GM19240 (cell line): ENCODE measurements around the gene NFKBIL1.
"Not testable (repeated sequence)": the region's sequence is repeated elsewhere in the genome, so short reads cannot be mapped to it uniquely, and the experiment has no call there.

Experiments used
- DNase-seq: peaks from one replicate; pipeline ENCODE4 v3.0.0; 2011; ENCODE audit warnings: low spot score; ENCODE audit not compliant: insufficient read length

The NFKBIL1 gene

DNA sequence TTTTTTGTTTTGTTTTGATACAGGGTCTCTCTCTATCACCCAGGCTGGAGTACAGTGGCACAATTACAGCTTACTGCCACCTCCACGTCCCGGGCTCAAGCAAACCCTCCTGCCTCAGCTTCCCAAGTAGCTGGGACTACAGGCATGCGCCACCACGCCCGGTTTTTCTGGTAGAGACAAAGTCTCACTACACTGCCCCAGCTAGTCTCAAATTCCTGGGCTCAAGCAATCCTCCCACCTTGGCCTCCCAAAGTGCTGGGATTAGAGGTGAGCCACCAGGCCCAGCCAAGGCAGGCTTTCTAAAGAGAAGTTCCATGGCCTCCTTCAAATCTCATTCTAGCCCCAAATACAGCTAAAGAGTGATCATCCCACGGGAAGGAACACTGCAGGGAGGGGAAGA, 13.4 kb upstream of the NFKBIL1 start:
- no peak for DNase-seq

DNA sequence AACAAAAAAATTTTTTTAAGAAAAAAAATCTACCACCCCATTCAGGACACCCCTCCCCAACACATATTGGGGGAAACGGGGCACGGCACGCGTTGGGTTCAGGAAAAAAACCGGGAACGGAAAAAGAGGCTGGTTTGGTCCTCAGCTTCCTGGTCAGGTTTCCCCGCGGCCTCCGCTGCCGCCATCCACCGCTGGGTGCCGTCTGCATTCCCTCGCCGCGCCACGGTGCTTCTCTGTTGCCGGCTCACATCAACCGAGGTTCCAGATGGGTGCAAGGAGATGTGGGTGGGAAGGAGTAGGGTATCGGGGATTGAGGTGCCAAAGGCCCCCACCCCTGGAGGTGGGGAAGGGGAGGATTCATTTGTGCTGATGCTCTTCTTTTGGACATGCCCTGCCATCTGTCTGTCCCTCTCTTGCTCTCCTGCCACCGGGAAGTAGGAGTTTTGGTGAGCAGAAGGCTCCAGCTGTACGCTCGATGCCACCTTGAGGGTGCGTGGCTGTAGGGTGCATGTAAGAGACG, 12.8 kb upstream of the NFKBIL1 start:
- DNase-seq: no peak

DNA sequence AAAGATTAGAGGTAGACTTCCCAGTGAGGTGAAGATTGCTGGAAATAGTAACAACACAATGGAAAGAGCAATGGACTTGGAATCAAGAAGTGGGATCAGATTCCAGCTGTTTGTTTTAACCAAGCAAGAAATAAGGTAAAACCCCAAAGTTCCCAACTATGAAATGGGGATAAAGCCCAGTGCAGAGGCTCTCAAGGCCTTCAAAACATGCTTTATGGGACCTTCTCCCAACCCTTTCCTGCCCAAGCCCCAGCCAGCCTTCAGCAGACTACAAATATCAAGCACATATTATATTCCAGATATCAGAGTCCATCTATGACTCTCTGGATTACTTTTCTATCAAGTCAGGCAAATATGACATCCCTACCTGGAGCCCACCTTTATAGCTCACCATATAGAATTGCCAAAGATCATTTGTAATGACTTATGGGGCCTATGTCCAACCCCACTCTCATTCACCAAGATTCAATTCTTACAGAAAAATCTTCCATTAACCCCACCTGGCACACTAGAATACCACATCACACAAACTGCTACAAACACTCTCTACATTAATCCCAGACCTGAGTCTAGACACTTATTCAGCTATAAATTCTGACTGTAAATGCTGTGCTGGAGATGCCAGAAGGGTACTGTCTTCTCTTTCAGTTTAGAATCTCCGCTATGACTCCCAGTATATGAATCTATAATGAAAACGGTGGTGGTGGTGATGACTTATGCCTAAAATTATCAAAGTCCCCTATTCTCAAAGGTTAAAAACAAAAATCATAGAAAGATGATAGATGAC, 11.7 kb upstream of the NFKBIL1 start:
- DNase-seq: no peak

DNA sequence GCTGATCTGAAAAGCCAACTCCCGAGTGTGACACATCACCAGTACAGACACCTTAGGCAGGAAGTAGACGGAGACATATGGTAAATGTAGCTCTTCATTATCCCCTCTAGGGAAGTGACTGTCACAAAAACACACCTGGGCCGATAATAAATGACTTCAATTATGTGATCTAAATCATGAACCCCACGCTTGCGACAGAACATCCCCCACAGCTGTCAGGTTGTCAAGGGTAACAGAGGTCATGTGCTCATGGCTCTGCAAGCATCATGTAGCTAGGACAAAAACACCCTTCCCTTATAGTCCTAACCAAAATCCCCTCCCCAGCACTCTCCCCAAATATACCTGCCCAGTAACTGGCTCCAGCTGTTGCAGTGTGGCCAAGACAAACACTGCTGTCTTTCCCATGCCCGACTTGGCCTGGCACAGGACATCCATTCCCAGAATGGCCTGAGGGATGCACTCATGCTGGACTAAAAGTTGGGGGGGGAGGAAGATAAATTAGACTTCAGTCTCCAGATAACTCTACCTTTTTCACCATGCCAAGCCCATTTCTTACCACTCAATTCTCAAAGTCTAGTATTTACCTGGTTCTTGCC, 8.5 kb upstream of the NFKBIL1 start:
- no peak for DNase-seq

DNA sequence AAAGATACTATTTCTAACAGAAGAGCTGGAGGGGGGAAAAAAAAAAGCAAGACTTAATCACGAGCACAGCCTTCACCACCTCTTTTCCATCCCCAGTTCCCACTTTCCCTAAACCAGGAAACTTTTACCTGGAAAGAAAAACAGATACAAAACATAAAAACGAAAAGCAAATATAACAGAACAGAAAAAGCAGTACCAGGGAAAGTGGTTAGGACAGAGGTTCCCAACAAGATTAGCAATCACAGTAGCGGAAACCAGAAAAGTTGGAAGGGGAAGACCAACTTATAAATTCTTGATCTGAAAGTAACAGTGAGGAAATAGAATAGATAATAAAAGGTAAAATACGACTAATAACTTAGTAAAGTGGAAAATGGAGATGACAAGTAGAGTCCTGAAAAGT, 6.8 kb upstream of the NFKBIL1 start:
- DNase-seq: no peak

DNA sequence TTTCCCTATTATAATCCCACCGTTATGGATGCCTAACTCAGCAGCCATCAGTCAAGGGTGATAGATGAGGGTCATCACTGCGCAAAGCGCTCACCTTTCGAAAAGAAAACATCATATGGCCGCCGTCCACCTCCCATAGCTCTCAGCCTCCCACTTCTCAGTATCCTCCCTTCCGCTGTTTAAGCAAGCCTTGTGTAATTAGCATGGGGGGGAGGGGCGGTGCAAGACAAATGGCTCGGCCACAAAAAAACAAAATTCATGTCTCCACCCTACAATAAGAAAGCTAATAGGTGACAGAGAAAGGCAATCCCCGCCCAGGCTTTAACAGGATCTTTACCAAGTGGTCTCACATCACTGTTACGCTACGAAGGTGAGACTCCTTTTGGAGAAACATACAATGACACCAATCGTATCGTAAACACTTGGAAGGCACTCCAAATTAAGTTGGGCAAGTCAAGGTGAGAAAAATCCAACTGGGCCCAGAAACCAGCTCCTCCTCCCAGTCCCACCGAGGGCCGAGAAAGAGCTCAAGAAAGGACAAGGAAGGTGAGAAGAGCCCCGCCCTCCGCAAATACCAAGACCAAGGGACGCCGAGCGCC, 6.2 kb upstream of the NFKBIL1 start:
- DNase-seq: no peak

DNA sequence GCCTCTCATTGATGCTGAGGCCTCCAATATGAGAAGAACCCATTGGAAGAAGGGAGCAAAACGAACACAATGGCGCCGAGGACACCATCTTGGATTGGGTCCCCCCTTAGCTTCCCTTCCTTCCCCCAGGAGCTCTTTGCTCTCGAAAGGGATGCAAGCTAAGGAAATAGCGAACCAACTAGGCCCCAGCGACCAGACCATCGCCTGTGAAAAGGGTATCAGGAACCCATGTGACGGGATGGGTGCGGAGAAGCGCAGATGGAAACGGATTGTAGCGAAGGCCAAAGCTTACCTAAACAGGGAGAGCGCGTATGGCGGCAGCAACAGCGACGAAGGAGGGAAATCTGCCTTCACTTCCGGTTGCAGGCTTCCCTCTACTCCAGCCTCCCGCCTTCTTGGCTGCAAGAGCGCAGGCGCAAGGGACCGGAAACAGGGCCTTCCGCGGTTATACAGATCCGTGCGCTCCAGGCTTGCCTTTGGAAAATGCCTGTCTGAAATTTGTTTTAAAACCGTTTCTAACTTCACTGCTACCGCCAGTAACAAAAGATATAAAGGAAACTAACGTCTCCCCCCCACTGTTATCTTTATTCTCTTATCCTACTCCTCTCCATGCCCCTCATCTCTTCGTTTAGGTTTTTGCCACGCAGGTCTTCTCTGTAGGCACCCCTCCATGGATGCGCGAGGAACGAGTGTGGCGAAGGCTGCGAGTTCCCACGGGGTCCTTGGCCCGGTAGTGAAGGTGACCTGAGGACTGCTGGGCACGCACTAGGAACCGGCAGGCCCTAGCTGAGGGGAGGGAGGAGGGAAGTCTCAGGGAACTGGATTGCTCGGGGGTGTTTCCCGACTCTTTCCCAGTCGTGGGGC, 5.5 kb upstream of the NFKBIL1 start, which contains the start of gene DDX39B:
DDX39B (minus strand) TSS at position 346 of the 864 bp plus-strand sequence. CDS start 1,471 bp downstream, outside the sequence.
- DNase-seq: peak; percentile 90

DNA sequence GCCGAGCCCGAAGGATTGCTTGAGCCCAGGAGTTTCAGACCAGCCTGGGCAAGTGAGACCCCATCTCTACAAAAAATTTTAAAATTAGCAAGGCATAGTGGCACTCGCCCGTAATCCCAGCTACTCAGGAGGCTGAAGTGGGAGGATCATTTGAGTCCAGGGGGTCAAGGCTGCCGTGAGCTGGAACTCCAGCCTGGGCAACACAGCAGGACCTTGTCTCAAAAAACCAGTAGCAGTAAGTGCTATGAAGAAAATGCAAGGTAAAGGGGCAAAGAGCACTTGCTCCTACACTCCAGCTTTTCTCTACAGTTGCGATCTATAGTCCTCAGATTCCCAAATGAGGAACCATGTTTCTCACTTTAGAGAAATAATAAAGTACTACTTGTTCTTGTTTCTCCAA, 3.8 kb upstream of the NFKBIL1 start:
- no peak for DNase-seq

DNA sequence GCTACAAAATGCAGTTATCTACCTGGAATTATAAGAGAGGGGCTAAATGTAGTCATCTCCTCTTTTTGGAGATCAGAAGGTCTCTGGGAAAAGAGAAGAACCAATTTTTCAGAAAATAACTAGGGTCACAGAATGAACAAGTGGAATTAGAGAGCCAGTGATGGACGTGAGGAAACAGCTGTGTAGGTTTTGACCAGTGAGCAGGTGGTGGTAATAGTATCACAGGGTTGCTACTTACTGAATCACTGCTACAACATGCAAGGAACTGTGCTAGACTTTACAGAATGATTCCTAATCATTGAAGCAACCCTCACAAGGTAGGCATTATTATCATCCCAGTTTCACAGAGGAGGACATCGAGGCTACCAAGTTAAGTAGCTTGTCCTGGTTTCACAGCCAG, 2.7 kb upstream of the NFKBIL1 start:
- DNase-seq: no peak

DNA sequence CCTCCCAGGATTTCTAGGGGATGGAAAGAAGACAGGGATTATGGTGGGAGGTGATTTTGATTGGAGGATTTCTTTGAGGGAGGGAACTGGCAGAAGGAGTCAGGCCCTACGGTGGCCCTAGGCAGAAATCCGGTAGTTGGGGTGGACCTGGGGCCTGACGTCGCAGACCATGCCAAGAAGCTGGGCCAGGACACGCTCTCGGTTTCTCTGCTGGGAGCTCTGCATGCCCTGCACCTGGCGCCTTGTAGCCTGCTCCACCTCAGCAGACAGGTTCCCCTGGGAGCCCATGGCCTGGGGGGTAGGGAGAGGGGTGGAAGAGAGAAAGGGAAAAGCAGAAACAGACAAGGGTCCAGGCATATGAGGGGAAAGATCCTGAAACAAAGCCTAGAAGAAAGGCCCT, 2.1 kb upstream of the NFKBIL1 start:
- no peak for DNase-seq

DNA sequence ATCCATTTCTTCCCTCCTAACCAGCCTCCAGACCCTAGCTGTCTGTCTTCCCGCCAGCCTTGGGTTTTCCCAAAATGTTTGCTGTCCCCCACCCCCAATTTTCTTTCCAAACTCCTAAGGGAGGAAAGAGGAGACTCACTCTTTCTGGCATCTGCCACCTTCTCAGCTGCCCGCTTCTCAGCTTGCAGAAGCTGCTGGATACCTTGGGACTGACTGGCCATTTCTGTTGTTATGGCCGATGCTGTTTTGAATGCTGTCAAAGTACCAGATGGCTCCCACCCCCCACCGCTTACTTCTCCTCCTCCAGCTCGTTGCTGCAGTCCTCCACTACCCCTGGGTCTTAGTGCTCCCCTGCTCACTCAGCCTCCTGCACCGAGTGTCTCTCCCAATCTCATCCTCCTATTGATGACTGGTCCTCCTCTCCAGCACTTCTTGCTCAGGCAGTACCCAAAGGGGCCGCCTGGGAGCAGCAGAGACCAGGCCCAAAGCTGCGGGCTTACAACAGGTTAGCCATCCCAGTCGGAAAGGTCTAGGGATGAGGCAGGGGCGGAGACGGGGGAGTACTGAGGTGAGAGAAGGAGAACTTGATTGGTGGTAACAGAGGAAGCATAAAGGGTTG, 960 bp upstream of the NFKBIL1 start, which contains the start of gene ATP6V1G2:
ATP6V1G2 (minus strand) TSS at position 270 of the 619 bp plus-strand sequence; CDS start at position 221, 49 bp downstream.
- DNase-seq: no peak

DNA sequence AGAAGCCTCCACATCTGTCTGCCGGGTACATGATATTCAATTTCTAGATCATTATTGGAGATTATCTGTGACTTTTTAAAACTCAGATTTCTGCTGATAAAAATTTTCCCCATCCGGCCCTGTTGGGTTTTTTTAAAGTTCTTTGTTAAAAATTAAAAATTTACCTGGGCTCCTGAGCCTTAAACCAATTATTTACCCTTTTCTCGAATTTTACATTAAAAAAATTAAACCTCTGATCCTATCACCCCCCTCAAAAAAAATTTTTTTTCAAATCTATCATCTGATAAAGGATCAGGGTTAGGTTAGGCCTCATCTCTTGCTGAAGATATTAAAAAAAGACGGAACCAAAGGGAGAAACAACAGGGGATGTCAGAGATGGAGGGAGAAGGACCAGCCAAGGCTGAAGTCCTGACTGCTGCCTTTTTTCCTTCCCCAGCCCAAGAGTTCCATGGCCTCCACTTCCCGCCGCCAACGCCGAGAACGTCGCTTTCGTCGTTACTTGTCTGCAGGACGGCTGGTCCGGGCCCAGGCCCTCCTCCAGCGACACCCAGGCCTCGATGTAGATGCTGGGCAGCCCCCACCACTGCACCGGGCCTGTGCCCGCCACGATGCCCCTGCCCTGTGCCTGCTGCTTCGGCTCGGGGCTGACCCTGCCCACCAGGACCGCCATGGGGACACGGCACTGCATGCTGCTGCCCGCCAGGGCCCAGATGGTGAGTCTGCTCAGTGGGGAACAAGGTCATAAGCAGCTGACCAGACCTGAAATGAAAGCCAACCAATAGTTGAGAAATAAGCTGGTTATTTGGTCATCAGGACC, 527 bp downstream of the NFKBIL1 start:
- DNase-seq: no peak

DNA sequence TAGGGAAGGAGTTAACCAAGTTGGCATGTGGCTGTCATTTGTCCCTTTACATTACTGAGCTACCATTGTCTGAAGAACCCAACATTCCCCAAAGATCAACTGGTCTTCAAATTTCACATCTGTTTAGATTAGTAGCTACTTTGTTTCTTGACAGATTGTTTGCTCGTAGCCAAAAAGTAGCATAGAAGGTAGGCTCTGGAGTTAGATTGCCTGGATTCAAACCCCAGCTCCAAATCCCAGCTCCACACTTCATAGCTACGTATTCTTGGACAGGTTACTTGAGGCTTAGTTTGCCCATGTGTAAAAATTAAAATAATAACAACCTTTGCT, 1.1 kb downstream of the NFKBIL1 start:
- no peak for DNase-seq

DNA sequence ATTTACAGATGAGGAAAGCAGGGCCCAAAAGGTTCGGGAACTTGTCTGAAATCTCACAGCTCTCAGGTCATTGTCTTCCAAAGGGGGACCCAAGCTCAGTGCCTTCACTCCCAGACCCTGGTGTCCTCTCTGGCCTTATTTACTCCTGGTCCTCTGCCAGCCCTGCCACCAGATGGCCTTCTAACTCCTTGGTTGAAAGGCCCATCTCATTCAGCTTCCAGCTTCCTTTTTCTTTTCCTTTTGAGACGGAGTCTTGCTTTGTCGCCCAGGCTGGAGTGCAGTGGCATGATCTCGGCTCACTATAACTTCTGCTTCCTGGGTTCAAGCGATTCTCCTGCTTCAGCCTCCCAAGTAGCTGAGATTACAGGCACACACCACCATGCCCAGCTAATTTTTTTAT, 4.0 kb downstream of the NFKBIL1 start:
- DNase-seq: not testable (repeated sequence)

DNA sequence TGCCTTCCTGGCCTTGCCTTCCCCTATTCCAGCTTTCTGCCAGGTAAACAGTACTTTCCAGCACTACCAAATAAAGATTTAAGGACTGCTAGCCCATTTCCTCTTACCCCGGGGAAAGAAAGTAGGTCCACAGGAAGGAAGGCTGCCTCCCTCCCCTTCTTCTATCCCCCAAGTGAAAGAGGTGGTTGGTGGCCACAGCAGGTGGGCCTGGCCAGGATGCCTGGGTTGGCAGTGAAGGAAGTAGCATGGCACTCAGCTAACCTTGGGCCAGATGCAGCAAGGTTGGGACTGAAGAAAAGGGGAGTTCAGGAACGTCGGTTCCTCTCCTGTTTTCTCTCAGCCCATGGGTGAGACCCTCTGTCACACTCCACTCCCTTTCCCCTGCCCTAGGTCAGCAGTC, 8.9 kb downstream of the NFKBIL1 start:
- DNase-seq: no peak

DNA sequence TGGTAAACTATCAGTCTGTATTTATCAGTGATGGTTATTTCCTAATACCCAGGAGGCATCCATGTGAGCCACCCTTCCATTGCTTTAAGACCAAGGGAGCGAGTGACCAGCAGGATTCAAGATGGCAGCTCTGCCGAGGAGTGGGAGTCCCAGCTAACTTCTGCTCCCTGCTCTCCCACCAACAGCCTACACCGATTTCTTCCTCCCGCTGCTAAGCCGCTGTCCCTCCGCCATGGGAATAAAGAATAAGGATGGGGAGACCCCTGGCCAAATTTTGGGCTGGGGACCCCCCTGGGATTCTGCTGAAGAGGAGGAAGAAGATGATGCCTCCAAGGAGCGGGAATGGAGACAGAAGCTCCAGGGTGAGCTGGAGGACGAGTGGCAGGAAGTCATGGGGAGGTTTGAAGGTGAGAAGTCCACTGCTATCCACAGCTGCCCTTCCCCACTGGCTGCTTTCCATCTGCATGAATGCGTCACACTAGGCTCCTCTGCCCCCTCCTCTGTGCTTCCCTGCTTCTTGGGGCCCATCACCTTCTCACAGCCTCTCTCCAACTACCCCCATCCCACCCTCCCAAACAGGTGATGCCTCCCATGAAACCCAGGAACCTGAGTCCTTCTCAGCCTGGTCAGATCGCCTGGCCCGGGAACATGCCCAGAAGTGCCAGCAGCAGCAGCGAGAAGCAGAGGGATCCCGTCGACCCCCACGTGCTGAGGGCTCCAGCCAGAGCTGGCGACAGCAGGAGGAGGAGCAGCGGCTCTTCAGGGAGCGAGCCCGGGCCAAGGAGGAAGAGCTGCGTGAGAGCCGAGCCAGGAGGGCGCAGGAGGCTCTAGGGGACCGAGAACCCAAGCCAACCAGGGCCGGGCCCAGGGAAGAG, 10.3 kb downstream of the NFKBIL1 start:
- no peak for DNase-seq

DNA sequence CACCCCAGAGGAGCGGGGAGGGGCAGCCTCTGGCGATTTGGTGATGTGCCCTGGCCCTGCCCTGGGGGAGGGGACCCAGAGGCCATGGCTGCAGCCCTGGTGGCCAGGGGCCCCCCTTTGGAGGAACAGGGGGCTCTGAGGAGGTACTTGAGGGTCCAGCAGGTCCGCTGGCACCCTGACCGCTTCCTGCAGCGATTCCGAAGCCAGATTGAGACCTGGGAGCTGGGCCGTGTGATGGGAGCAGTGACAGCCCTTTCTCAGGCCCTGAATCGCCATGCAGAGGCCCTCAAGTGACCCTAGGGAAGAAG, 10.9 kb downstream of the NFKBIL1 start:
- DNase-seq: no peak

DNA sequence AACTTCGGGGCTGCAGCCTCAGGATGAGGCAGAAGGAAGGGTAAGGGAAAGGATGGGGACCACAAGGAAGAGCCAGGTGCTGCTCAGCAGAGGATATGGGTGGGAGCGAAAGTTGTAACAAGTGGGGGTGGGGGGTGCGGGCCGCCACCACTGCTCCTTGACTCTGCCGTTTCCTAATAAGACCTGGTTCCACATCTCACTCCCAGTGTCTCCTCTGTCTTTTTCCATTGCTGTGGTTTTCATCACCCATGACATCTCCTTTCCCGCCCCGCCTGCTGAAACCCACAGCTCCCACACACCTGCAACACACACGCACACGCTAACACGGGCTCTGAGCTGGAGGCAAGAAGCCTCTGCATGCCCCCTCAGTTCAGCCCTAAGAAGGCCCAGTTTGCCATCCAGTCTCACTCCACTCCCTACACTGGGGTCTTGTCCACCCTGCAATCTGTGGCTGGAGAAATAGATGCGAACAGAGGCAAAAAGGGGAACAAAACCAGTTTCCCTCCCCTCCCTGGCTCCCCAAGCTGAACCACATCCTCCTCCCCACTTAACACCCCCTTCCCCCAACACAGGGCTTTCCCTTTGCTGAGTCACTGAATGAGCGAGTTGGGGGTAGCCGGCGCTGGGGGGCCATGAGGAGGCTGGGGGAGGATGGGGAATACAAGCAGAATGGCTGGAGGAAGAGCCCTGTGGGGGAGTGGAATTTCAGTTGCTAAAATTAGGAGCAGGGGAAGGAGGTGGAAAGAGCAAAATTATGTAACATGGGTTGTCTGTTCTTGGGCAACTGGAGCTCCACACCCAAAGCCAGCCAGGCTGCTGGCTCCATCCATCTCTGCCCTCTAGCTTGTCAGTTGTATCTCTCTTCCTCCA, 11.5 kb downstream of the NFKBIL1 start:
- DNase-seq: peak; percentile 50

DNA sequence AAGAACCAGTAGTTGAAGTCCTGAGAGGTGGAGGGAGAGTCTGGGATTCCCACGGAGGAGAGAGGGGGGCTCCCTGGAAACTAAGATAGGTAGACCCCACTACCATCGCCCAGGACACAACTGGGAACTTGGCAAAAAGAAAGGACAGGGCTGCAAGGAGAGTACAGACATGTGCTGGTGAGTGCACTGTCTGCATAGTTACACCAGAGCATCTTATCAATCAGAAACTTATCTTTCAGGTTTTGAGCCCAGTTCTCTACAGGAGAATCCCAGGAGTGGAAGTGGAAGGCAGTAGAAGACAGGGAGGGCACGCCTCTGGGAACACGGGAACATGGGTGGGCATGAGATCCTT, 12.2 kb downstream of the NFKBIL1 start:
- no peak for DNase-seq
